Ovary (tissue), 9 donors: ENCODE measurements around the gene CLEC4A. TPM values are rescaled to one million over a fixed set of nuclear protein-coding genes. Genes with fewer than 3 reads are reported as not detected.
"Not testable (repeated sequence)": the region's sequence is repeated elsewhere in the genome, so short reads cannot be mapped to it uniquely, and the experiment has no call there.

ENCODE experiments used
- DNase-seq, 5 donors: peaks; one replicate each; pipeline ENCODE4 v3.0.0-alpha.2; 2019 to 2020
- H3K27ac ChIP-seq, 2 donors: fragments of 200-600 bp; one replicate each; pipeline versions ENCODE4 v1.5.1 to v1.8.0; 2019 to 2022
- H3K27me3 ChIP-seq: fragments of 200-600 bp; one replicate; pipeline ENCODE4 v1.8.0; 2022
- H3K36me3 ChIP-seq: fragments of 200-600 bp; sonication (generic); one replicate; pipeline ENCODE4 v1.5.1; 2019
- H3K4me1 ChIP-seq: one replicate; pipeline ENCODE4 v1.8.1; 2013; ENCODE audit warnings: mild to moderate bottlenecking, moderate library complexity; ENCODE audit not compliant: insufficient read depth
- H3K4me3 ChIP-seq: fragments of 200-600 bp; sonication (generic); one replicate; pipeline ENCODE4 v1.5.1; 2017
- H3K9me3 ChIP-seq, 2 donors: fragments of 200-600 bp in 1 of 2; sonication (generic) in 1 of 2; one replicate each; pipeline versions ENCODE4 v1.5.1 to v1.8.1; 2013 to 2019; ENCODE audit warnings: mild to moderate bottlenecking in 1 of 2, moderate library complexity in 1 of 2
- EP300 ChIP-seq: sonication (generic); formaldehyde crosslinking; IDR thresholded peaks from one replicate; pipeline ENCODE4 v1.6.1; 2017; ENCODE audit warnings: antibody characterized with exemption
- POLR2A ChIP-seq: fragments of 450-650 bp; IDR thresholded peaks from one replicate; pipeline ENCODE4 v1.6.1; 2017; ENCODE audit warnings: antibody characterized with exemption, mild to moderate bottlenecking, moderate library complexity
- WGBS, 3 donors: extraction: QIAGEN DNeasy Blood & Tissue Kit in 1 of 3; methylation state at CpG; one replicate each; pipeline versions ENCODE4 v1.1.5 to v1.1.7; 2013 to 2017; 5-methylcytosine and 5-hydroxymethylcytosine counted together
- intact Hi-C, 4 donors: fragments of 100-400 bp; cut with DNase I; formaldehyde crosslinking; loops; one replicate each; pipeline versions ENCODE4 v1.11.0 to v1.15.1; 2022 to 2023
- polyA plus RNA-seq, 2 donors: library from polyadenylated mRNA; stranded (reverse); fragments of 200-250 nt in 1 of 2; fragments of 350-450 nt in 1 of 2; fragmentation: Illumina TruSeq in 1 of 2; extraction: RNeasy Lipid Tissue Mini Kit (QIAGEN cat#74804) in 1 of 2; gene quantifications; one replicate each; pipeline ENCODE4 v1.2.3, GENCODE V29; 2013 to 2014
- total RNA-seq, 7 donors: library from RNA; depleted of rRNA in 2 of 7; stranded (reverse); fragments of >200 nt in 2 of 7; fragmentation: NEBNext Ultra II Directional in 3 of 7; extraction: Animal tissue kit (Norgen Biotek cat#: 25700) in 3 of 7; gene quantifications; one replicate each; pipeline versions ENCODE4 v1.1.0 to v1.2.4, GENCODE V29; 2016 to 2023
- TF ChIP-seq, protein P1 (sequence below), 3 donors: fragments of 450-650 bp in 2 of 3; fragments of 200-600 bp in 1 of 3; IDR thresholded peaks; one replicate each; pipeline versions ENCODE4 v1.5.1 to v1.8.0; 2016 to 2022; ENCODE audit warnings: antibody characterized with exemption in 3 of 3, mild to moderate bottlenecking in 1 of 3
- donor health status: DM: no; HTN: no; CAD: no; lungs with moderate emphysema.
- donor health status: DM: no; HTN: no; CAD: no.
- donor health status: Bipolar disorder and iron deficiency.
- donor health status: DM: yes; HTN: yes; CAD: no.
- donor health status: DM: no; HTN: no; CAD: no.
- donor health status: DM: yes; HTN: yes; CAD: no.

Gene CLEC4A
- total and polyA plus RNA-seq, 9 donors: 0.96 to 3.6 (median 1.8) TPM; not detected in 1

DNA sequence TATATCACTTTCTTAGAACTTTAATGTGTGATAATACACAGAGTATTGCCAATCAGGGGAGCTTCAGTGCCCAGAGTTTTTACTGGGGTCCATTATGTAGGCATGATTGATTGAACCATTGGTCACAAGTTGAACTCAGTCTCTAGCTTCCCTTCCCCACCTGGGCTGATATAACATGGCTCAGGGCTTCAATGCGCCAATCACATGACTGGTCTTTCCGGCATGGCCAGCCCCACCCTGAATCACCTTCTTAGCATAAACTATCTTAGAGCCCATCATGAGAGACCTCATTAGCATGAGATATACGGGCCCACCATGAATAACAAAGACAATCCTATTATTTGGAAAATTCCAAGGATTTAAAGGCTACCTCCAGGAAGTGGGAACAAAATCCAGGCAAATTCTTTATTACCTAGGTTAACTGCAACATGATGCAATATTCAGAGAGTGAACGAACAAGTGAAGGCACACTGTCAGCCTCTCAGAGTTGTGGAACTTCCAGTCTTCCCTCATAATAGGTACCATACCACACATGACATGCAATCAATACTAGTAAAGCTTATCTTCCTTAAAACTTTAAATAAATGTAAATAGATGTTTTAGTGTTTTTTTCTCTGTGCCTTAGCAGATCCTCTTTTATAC is 3.2 kb upstream of the CLEC4A start:
- TF ChIP-seq EP300: no peak
- TF ChIP-seq, protein P1, sequence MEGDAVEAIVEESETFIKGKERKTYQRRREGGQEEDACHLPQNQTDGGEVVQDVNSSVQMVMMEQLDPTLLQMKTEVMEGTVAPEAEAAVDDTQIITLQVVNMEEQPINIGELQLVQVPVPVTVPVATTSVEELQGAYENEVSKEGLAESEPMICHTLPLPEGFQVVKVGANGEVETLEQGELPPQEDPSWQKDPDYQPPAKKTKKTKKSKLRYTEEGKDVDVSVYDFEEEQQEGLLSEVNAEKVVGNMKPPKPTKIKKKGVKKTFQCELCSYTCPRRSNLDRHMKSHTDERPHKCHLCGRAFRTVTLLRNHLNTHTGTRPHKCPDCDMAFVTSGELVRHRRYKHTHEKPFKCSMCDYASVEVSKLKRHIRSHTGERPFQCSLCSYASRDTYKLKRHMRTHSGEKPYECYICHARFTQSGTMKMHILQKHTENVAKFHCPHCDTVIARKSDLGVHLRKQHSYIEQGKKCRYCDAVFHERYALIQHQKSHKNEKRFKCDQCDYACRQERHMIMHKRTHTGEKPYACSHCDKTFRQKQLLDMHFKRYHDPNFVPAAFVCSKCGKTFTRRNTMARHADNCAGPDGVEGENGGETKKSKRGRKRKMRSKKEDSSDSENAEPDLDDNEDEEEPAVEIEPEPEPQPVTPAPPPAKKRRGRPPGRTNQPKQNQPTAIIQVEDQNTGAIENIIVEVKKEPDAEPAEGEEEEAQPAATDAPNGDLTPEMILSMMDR (IDR thresholded peaks at IDR 0.05): no peak
- no peak for TF ChIP-seq POLR2A
- no peak for DNase-seq
- no peaks in the 10 kb centered on the region for H3K4me1 ChIP-seq
- no peak overlapping the region for H3K27ac ChIP-seq
- intact Hi-C loops: no loop called here
- H3K36me3 ChIP-seq: no peaks in the 10 kb centered on the region
- H3K9me3 ChIP-seq: no peaks in the 10 kb centered on the region
- H3K27me3 ChIP-seq: no peaks in the 10 kb centered on the region
- H3K4me3 ChIP-seq: no peak overlapping the region
- WGBS, 3 donors: 91 to 93% (median 92%) methylated on average over 4 of the region's 4 CpGs

DNA sequence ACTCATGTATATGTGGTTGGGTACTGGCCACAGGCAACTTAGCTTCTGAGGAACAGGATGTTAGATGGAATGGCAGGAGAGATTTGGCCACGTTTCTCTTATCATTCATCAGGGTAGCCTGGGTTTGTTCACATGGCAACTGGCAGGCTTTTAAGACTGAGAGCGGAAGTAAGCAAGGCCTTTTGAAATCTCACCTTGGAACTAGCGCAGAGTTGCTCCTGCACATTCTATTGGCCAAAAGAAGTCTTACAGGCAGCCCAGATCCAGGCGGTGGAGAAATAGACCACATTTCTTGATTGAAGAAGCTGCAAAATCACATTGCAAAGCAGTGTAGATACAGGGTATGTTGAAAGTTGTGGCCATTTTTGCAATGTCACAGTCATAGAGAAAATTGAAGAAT is 3.7 kb downstream of the CLEC4A start:
- DNase-seq: no peak
- Histone ChIP-seq H3K27me3 (no peaks in the 10 kb centered on the region), H3K27ac (no peak overlapping the region), H3K4me3 (no peak overlapping the region), H3K36me3 (no peaks in the 10 kb centered on the region), H3K9me3 (no peaks in the 10 kb centered on the region), H3K4me1 (no peaks in the 10 kb centered on the region)
- WGBS, 3 donors: 76 to 79% (median 78%) methylated on average over 4 of the region's 4 CpGs
- TF ChIP-seq EP300 (no peak), POLR2A (no peak)
- TF ChIP-seq, protein P1 (IDR thresholded peaks at IDR 0.05): no peak
- intact Hi-C loops: no loop called here

- H3K27me3 ChIP-seq, DNase-seq, intact Hi-C loops, H3K4me1 ChIP-seq, H3K36me3 ChIP-seq, H3K9me3 ChIP-seq, H3K4me3 ChIP-seq, H3K27ac ChIP-seq: not testable (repeated sequence)
- 93 to 94% (median 93%) methylated on average over 15 to 17 of the region's 18 CpGs for whole genome bisulfite sequencing, 3 donors
Observed at GRCh38 chr12:8133636-8134397, 10.4 kb downstream of the CLEC4A start.

GRCh38 chr12:8134398-8134930 is 11.0 kb downstream of the CLEC4A start:
- H3K27ac ChIP-seq, H3K9me3 ChIP-seq, H3K27me3 ChIP-seq, DNase-seq, H3K4me3 ChIP-seq, intact Hi-C loops, H3K4me1 ChIP-seq, H3K36me3 ChIP-seq: not testable (repeated sequence)
- 96 to 98% (median 97%) methylated on average over 23 of the region's 23 CpGs for WGBS, 3 donors

GRCh38 chr12:8141647-8142046 is 18.2 kb downstream of the CLEC4A start:
- H3K36me3 ChIP-seq, DNase-seq, intact Hi-C loops, H3K4me1 ChIP-seq, H3K4me3 ChIP-seq, H3K9me3 ChIP-seq, H3K27ac ChIP-seq, H3K27me3 ChIP-seq: not testable (repeated sequence)
- 70 to 75% (median 73%) methylated on average over 8 of the region's 8 CpGs for WGBS, 3 donors

DNA sequence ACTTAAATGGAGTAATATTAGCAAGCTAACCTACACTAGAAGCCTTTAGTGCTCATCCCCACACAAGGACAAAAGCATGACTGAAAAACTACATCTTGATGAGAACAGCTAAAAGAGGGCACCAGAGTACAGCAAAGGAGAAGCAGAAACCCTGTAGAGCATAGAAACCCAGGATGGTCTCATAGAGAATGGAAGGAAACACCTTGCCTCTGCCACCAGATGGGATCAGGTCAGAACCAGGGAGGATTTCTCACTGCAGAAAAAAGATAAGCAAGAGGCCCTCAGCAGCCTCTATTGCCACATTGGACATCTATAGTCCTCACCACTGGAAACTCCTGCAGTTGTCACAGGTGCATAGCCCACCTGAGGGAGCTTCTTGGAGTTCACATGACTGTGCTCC is 19.8 kb downstream of the CLEC4A start:
- H3K4me3 ChIP-seq: no peak overlapping the region

More for the DNA sequence above, 19.8 kb downstream of the CLEC4A start:
- Histone ChIP-seq H3K4me1 (no peaks in the 10 kb centered on the region), H3K27ac (no peak overlapping the region), H3K27me3 (no peaks in the 10 kb centered on the region), H3K9me3 (no peaks in the 10 kb centered on the region), H3K36me3 (no peaks in the 10 kb centered on the region)
- DNase-seq: no peak
- no peak for TF ChIP-seq EP300
- TF ChIP-seq, protein P1 (IDR thresholded peaks at IDR 0.05): no peak
- no peak for TF ChIP-seq POLR2A
- intact Hi-C loops: no loop called here
